ENCODE results near the gene LEUTX.

The LEUTX gene

DNA sequence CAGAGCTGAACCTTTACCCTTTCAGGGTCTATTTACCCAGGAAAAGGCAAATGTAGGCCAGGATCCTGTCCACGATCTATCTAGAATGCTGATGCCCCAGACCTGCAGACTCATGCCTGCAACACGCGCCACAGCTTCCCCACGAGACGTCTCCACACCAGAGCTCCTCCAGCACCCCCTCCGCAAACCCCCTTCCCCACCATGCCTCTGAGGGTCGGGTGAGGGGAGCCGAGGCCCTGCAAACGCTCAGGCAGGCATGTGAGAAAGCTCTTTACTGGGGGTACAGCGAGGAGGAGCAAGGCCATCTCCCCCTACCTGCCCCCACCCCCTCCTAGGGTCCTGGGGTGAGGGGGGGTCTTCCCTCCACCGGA is 46.4 kb downstream of the LEUTX start:
- no peak for DNase-seq

DNA sequence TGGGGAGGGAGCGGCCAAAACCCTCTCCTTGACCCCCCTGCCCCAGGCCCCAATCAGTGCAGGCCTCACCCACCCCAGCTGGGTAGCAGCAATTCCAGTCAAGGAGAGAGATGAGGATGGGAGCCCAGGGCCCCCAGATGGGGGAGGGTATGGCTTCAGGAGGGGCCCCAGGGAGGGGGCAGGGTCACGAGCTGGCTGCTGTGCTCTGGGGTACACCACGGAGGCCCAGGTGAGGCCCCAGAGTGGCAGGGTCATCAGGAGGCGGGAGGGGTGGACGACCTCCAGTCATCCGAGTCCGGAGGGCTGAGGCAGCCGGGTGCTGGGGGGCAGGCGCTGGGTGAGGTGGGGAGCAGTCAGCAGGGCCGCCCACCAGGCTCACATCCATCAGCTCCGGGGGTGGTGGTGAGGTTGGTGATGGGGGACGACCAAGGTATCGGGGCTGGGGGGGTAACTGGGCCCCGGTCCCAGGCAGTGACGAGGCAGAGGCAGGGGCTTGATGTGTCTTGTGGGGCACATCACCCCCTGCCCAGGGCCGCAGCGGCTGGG is 47.0 kb downstream of the LEUTX start:
- no peak for DNase-seq

DNA sequence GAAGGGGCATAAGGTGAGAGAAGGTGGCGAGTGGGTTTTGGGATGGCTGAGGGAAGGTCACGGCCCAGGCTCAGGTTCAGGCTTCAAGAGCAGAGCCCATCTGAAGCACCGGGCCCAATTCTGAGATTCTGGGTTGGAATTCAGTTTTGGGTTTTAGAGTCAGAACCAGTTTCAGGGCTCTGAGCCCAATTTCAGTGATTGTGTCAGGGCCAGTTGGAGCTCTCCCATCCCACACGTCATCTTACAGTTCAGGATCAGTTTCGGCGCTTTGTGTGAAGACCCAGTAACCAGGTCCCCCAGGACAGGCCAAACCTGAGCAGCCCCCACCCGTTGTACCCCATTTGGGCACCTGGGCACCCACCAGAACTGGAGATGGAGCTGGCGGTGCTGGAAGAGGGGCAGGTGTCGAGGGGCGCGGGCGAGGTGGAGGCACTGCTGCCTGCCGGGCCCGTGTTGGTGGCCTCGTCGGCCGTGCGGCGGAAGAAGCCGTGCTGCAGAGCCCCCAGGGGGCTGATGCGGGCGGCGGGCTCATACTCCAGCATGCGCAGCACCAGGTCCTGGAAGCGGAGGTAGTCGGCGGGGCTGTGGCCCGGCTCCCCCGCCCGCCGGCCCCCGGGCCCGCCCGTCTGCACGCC is 47.8 kb downstream of the LEUTX start:
- DNase-seq, result no peak

DNA sequence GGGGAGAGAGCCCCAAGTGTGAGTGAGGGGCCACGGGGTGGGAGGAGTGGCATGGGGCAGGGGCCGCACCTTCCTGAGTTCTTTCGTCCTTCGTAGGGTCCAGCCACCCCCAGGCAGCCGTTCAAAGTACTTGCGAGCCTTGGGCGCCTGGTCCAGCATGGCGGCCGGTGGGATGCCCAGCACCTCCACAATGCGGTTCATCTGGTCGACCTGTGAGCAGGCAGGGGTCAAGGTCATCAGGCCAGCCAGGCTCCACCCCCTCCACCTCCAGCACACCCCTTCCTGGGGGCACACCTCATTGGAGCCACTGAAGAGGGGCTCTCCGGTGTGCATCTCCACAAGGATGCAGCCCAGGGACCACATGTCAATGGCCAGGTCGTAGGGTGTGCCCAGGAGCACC is 48.6 kb downstream of the LEUTX start:
- DNase-seq, result no peak

DNA sequence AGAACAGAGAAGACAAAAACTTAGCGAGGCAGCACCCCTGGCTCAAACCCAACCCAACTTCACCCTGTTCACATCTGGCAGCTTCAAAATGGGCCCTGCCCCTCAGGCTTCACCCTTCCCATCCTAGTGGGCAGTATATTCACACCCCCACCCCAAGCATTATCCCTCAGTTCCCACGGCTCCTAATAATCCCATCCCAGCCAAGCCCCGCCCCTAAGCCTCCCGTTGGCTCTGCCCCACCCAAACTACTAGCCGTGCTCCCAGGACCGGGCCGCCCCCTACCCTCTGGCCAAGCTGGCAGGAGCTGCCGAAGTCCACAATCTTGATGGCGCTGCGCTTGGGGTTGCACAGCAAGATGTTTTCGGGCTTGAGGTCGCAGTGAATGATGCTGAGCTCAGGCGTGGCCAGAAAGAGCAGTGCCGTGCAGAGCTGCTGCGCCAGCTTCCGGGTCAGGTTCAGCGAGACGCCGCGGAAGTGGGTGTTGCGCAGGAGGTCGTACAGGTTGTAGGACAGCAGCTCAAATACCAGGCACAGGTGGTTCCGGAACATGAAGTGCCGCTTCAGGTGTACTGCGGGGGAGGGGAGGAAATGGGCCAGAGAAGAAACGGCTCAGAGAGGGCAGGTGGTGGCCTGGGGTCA is 49.5 kb downstream of the LEUTX start:
- no peak for DNase-seq

DNA sequence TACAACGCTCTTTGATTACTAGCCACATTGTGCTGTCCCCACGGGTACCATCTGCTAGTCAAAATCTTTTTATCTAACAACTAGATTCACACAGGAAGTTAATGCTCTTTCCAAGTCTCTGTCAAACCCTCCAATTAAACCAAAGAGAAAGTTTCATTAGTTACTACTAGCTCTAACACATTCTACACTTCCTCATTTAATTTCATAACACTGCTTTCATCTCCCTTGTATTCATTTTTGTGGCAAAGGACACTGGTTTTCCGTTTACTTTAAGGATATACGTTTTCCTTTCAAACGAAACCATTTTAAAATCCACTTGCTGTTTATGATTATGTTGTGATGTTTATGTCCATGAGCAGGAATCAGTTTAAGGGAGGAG is 50.0 kb downstream of the LEUTX start:
- no peak for DNase-seq

DNA sequence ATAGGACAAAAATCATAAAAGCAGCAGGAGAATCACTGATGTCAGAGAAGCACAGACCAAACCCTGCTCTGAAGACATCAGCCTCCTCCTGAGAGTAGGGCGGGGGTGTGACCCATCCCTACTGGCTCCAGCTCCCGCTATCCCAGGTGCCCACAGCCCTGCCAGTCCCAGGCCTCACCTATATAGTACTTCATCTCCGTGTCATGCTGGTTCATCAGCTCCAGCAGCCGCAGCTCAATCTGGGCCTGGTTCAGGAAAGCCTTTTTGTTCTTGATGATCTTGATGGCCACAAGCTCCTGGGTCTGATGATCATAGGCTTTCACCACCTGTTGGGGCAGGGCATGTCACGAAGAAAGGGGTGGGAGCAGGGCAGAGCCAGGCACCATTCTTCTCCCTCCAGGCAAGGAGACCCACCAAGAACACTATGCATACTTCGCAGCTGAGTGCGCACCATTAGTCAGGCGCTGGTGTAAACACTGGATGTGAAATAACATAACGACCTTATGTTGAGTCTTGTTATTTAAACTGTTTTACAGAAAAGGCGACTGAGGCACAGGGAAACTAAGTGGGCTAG is 51.1 kb downstream of the LEUTX start:
- DNase-seq, result no peak

DNA sequence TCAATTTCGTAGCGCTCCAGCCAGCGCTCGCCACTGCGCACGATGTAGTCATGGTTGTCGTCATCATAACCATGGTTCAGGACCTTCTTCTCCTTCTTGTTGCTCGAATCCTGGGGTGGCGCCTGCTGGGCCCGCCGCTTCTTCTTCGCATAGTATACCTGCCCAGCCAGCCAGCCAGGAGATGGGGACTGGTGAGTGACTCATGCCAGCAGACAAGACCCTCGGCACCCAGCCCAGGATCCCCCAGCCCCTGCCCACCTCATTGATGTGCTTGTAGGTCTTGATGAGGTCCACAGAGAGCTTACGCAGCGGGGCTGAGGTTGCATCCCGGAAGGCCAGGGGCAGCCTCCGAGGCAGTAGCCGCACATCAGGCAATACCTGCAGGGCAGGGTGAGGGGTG is 51.8 kb downstream of the LEUTX start:
- no peak for DNase-seq

DNA sequence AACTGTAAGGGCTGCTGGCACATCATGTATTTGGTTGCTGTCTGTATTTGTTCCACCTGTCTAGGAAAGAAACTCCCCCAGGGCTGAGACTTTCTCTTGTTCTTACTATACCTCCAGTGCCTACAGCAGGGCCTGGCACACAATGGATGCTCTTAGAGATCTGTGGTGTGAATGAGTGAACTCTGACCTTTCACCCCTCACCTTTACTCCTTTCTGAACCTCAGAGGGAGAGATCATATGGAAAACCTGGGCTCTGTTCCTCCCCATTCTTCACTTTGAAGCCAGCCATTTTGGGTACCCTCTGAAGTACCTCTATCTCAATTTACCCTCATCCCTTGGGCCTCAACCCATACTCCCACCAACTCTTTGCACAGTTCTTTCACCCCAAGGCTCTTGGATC is 52.2 kb downstream of the LEUTX start:
- no peak for DNase-seq

DNA sequence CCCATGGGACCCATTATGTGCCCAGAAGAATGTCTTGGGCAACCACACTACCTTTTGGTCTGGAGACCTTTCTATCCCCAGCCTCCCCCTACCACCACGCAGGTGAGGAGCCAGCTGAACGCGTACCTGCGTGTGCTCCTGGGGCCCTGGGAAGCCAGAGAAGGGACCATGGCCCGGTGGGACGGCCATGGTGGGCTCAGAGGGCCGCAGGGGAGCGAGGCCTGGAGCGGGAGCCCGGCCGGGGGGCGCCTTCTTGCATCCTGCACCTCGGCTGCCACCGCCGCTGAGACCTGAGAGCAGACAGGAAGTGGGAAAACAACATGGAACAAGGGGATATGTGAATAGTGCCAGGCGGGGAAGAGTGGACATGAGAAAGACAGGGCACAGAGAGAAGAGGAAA is 53.0 kb downstream of the LEUTX start:
- no peak for DNase-seq

DNA sequence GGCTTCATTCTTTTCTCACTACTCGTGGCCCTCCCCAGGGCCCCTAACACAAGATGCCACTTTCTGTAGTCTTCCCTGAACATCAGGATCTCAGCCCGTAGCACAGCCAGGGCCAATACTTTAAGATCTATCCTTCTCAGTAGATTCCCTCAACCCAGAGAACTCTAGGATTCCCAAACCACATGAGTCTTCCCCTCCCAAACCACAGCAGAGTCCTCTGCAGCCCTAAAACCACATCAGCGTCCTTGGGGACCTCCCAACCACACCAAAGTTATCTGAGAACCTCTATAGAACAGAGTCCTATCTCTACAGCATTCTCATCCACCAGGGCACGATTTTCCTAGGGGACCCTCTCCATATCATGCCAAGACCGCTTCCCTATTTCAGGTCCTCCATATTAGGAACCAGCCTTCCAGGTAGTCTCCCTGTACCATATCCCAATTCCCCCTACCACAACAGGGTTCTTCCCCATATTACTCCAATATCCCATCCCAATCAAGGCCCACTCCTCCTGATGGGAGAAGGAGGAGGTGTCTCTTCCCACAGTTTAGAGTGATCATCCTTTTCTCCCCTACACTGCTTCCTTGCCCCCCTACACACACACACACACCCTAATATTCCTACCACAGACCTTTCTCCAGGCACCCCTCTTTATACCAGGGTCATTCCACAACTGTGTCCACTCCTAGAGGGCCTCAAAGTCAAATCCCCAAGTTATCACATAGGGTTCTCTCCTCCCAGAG is 53.9 kb downstream of the LEUTX start:
- DNase-seq, result no peak

DNA sequence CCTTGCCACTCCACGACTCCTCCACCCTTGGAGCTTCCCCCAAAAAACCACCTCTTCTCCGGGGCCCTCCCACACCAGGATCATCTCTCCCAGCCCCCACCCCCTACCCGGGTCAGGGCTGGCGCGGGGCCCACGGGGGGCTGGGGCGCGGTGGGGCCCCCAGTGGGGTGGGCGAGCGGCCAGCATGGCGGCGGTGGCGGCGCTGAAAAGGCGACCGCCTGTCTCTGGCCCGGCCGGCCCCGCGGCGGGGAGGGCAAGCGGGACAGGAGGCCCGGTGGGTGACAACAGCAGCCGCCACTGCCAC is 54.5 kb downstream of the LEUTX start:
- DNase-seq, result no peak

DNA sequence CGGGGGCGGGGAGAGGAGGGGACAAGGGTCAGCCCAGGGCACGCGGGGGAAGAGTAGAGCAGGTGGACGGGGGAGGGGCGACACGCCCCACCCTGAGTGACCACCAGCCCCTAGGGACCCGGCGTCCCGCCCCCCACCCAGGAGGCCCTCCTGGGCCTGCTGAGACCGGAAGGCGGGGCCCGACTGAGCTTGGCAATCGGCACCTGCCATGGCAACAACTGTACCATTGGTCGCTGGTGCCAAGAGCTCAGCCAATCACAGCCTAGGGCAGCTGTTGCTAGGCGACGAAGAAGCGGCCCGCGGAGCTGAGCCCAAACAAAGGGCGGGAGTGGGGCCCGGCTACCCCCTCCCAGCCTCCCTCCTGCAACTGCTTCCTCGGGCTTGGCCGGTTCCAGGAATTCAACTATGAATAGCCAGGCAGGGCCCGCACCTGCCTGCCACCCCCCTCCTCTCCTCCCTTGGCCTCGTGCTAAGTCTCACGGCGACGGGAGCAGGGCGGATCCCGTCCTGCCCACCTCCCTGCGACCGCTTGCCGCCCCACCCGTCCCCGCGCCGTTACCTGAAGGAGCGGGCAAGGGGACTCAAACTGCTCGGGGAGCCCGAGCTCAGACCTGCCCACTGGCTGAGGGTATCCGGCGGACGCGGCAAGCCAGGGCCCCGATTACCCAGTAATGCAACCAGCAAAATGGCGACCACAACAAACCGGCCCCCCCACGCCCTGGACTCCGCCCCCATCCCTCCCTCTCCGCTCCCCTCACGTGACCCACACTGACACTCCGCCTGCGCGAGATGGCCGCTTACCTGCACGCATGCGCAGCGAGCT is 55.0 kb downstream of the LEUTX start, which contains the start of gene DYRK1B:
Gene DYRK1B (minus strand): TSS at position 699 of the 823 bp plus-strand sequence. CDS start 2,295 bp downstream, outside the sequence.
- peak; percentile 95 to 98 for DNase-seq

DNA sequence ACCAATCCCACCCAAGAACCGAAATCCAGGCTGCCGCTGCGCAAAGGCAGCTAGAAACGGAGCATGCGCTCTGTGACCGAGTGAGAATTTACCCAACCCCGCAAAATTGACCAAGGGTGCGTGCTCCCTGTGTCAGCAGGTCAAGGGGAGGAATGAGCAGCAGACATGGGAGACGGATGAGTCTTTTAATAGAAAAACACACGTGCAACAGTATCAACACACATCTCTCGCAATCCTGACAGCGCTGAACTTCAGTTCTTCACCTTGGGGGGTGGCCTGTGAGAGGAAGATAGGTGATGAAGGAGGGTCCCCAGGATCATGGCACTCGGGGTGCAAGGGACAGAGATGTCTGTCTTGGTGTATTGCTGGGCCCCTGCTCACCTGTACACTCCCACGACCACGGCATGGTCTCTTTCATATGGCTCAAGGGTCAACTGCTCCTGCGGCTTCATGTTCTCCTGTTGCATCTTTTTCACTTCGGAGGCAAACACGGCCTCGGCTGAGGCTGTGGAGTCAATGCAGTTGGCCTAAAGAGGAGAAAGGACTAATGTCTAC is 55.7 kb downstream of the LEUTX start:
- DNase-seq, result no peak

Measured in bone marrow (tissue), 2 donors.